ENCODE measurements around the gene ALDH7A1.

Gene ALDH7A1

DNA sequence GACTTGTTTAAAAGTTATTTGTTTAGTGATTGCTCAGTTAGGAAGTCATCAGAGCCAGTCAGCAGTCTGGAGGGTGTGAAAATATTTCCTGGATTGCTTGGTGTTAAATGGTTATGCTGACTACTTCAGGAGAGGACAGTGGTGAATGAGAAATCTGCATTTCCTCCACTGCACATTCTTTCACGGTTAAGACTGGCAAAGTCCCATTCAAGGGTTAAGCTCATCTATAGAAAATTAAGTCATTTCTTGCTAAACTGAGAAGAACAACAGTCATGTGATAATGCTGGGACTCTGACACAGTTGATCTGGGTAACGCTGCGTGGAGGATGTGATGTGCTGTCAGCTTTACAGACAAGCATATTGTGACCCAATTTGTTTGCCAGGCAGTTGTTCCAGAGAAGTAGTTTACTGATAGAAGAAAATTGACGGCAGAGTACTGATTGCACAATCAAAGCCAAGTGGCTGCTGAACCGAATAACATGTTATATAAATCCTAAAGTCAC, 91.4 kb downstream of the ALDH7A1 start:
- no peak for DNase-seq

DNA sequence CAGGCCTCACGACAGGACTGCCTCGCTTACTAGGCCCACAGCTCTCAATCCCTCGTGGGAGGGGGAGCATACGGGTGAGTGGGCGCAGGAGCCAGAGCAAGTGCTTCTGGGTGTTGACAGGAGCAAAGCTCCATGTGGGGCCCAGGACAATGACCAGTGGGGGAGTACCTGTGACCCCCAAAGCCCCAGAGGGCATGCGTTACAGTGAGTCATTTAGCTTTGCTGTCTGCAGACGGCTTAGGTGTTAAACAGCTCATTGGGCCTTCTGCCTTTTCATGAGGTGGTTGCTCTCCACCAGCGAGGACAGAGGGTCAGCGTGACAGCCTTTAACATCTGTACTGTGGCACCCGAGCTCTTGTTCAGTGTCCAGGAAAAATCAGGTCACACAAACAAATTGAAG, 93.6 kb downstream of the ALDH7A1 start:
- no peak for DNase-seq

DNA sequence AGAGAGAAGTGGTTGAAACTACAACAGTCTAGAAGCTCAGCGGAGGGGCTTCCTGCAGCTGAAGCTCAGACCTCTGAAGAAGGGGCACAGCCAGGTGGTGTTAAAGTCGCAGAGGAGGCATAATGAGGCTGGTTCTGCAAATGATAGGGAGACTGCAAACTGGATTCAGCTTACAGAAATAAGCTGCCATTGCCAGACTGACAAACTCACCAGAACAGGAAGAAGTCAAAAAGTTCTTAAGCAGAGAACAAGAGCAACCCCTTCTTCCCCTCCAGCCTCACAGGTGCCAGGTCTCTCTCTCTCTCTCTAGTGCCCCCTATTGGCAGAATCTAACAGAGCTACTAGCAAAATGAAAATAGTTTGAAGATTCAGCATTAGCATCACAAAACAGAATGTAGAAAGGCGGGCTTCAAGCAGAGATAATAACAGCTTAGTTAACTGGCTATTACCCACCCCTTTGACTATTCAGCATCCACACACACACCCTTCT, 95.1 kb downstream of the ALDH7A1 start:
- peak; percentile 48 for DNase-seq

DNA sequence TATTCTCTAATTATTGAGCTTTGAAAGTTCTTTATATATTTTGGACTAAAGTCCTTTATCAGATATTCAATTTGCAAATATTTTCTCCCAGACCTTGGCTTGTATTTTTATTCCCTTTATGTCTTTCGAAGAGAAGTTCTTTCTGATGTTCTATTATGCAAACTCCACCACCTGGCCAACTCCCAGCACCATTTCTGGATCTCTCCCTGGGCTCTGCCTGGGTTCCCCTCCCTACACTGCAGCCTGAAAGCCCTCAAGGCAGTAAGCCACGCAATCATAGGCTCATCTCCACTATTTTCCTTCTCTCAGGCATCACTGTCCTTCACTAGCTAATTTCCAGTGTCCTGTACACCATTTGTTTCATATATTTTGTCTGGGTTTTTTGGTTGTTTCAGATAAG, 95.7 kb downstream of the ALDH7A1 start:
- DNase-seq, result no peak

DNA sequence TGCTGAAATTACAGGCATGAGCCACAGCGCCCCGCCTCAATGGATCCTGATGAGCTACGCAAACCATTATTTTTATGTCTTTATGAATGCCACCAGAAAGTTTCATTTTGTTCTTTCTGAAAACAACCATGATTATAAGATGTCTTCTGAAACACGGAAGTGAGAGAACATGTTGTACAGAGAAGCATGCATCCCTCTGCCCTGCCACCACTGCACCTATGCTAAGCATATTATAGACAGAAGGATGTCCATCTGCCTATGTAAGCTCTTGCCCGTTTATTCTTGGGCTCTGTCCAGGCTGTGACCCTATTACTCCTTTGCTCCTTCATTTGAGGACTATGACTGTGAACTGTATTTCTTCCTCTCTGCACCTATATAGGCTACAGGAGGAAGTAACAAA, 97.5 kb downstream of the ALDH7A1 start:
- DNase-seq, result peak; percentile 58

DNA sequence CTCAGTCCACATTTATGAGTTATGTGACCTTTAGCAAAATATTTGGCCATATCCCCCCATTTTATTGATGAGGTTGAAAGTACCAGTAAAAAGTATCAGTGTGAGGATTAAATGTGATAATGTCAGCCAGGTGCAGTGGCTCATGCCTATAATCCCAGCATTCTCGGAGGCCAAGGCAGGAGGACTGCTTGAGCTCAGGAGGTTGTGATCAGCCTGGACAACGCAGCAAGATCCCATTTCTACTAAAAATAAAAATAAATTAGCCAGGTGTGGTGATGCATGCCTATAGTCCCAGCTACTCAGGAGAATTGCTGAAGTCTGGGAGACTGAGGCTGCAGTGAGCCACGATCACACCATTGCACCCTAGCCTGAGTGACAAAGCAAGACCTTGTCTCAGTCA, 100.6 kb downstream of the ALDH7A1 start:
- no peak for DNase-seq

DNA sequence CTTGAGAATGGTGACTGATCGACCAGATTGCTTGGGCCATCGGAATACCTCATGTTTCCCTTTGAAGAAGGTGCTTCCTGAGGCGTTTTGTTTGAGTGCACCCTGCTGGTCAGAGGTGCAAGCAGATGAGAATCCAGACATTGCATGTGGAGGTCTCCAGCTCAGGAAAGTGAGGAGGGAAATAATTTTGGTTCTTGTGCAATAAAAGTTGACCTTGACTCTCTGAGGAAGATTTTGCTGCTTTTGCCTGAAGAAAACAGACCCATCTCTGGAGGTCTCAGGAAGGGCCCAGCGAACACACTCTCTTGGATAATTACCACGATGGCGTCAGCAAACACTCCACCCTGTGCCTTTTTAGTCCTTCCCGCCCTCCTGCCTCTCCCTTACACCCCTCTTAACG, 102.1 kb downstream of the ALDH7A1 start:
- peak; percentile 47 for DNase-seq

DNA sequence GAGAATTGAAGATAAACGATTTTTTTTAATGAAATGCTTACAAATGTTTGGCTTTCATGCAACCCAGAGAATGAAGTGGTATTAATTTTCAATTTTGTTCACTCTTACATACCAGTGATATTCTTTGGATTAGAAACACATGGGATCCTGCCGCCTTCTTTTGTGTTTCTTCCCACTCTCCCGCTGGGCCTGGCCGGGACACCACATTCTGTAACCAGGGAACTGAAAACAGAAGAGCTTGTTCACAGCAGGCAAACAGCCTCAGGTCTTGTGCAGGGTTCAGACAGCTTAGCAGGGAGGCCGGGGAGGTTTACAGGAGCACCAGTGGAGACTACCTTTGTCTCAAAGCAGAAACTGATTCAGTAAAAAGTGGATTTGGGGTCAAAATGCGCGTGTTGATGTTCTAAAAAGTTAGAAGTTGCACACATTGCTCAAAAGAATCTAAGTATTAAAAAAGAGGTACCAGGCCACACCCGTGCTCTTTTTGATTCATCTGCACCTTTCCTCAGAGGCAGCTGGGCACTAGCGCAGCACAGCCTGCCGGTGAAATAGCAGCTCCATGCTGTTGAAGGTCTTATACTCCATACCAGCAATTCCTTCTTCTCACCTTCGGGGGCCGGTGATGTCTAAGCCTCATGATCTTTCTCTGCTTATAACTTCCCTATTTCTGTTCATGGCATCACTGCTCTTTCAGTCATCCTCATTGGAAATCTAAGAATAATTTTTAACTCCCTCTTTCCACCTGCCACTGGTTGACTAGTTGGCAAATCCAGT, 104.7 kb downstream of the ALDH7A1 start:
- peak; percentile 35 for DNase-seq

DNA sequence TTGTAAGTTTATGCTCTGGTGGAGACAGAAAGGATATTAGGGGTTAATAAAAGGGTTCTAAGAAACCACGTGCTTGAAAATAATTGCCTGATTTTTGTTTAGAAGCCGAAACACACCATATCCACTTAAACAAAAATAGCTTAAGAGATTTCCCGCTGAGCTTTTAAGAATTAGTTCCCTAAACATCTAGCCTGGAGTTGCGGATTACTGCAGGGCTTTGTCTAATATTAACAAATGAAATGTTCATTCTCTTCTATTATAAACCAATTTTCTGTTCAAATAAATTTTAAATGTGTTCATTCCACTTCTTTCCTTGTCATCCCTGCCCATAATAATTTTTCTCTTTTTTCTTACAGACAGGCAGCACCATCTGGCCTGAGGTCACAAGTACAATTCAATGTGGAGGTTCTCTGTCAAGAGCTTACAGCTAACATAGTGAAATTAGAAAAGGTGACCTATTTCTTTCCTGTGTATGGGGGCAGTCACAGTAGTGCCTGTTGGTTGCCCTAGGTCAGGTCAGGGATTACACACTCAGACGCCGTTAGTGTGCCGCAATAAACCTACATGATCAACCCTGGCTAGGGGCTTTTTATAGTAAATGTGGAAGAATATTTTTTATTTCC, 106.5 kb downstream of the ALDH7A1 start:
- peak; percentile 74 for DNase-seq

DNA sequence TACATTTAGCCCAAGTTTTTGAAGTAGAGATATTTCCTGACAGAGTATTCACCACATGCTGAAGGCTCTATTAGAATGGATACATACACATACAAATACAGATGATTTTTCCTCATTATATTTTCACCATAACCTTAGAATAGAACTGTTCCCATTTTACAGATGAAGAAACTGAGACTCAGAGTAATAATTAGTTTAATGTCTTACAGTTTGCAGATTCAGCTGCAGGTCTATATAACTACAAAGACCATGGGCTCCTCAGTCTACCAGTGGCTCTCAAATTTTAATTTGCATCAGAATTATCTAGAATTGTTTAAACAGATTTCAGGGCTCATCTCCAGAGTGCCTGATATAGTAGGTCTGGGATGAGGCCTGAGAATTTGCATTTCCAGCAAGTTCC, 107.4 kb downstream of the ALDH7A1 start:
- no peak for DNase-seq

DNA sequence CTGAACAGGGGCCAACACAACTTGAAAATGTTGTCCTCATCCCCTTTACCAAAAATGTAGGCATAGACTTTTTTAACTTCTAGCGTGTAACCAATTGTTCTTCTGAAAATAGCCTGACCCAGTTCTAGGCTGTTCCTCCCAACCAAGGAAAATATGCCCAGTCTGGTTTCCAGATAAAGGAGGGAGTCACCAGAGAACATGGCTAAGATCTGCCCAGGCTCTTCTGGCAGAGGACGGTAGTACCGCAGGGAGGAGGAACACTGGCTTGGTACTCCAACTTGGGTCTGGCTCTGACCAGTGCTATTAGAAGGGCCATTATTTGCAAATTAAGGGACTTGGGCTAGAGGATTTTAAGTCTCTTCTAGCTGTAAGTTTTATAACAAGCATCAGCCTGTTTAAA, 108.7 kb downstream of the ALDH7A1 start:
- DNase-seq, result peak; percentile 14

DNA sequence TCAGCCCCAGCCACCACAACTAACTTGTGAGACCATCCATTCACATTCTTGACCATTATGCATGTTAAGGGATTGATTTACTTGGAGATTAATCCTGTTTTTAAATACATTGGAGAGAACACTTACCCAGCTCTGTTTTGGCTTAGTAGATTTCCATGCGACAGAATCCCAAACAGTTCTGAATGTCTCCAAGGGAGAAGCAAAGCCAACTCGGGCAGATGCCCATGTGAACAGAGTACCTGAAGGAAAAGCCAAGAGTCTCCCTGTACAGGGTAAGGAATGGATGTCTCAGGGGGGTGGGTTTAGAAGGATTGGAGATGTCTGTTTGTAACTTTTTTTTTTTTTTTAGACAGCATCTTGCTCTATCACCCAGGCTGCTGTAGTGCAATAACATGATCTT, 110.8 kb downstream of the ALDH7A1 start:
- no peak for DNase-seq

DNA sequence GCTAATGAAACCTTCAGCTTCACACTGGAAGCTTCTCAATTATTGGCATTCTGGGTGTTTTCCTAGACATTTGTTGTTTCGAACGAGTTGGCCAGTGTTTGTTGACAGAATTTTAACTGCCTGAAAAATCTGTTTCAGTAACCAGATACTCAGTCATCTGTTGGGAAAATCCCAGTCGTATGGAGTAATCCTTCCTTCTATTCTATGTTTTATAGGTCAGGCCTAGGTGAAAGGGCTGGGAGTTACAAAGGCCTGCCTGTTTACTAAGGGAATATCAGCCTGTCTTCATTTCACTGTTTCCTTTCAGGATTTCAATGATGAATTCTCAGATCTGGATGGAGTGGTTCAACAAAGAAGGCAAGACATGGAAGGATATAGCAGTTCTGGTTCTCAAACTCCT, 111.9 kb downstream of the ALDH7A1 start:
- DNase-seq, result peak; percentile 57

DNA sequence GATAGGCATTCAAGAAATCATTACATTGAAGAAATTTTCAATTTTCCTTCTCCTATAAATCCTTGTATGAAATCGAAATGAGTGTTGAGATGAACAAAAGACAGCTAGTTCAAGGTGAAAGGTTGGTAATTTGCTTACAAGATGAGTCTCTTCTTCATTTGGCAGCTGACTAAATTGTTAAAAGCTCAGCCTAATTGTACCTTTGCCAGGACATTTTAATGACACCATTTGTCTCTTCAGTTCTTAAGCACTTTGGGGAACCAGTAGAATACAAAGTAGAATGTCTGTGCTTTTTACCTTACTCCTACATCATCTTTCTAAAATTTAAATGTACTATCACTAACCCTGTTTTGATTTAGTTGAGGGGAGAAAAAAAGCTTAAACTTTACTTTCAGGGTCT, 112.4 kb downstream of the ALDH7A1 start:
- DNase-seq, result no peak

DNA sequence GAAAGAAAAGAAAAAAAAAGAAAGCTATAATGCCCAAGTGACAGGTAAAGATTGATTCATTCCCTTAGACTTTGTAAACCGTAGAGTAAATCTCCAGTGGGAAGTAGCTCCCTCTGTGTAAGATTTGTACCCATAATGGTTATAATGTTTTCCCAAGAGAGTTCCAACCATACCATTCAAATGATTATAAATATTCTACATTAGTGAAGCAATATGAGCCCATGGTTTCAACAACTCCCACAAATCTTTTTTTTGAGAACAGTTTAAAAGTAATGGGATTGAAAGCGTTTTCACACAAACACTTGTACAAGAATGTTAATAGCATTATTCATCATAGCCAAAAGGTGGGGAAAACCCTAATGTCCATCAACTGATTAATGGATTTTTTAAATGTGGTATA, 113.8 kb downstream of the ALDH7A1 start:
- DNase-seq, result no peak

Measured in NCI-H82 (cell line).